Activated naive CD8-positive, alpha-beta T cell treated with anti-CD3 and anti-CD28 coated beads for 36 hours (primary cell): ENCODE results near the gene PAQR9. TPM values are rescaled to one million over a fixed set of nuclear protein-coding genes. Genes with fewer than 3 reads are reported as not detected.

Experiments used
- DNase-seq: peaks from one replicate; pipeline ENCODE4 v3.0.0; 2021
- H3K27ac Mint-ChIP-seq: one replicate; pipeline ENCODE4 v1.8.0; 2022; ENCODE audit warnings: mild to moderate bottlenecking, moderate library complexity, mixed read lengths
- H3K27me3 Mint-ChIP-seq: one replicate; pipeline ENCODE4 v1.8.0; 2022; ENCODE audit warnings: mild to moderate bottlenecking, mixed read lengths
- H3K36me3 Mint-ChIP-seq: one replicate; pipeline ENCODE4 v1.8.0; 2021; ENCODE audit warnings: mild to moderate bottlenecking, mixed read lengths
- H3K4me1 Mint-ChIP-seq: one replicate; pipeline ENCODE4 v1.8.0; 2021; ENCODE audit warnings: mixed read lengths
- H3K4me3 Mint-ChIP-seq: one replicate; pipeline ENCODE4 v1.8.0; 2022; ENCODE audit warnings: mild to moderate bottlenecking, moderate library complexity, mixed read lengths
- H3K9me3 Mint-ChIP-seq: one replicate; pipeline ENCODE4 v1.8.0; 2022; ENCODE audit warnings: mixed read lengths
- total RNA-seq, 2 experiments: library from RNA; stranded (reverse); gene quantifications; one replicate each; pipeline ENCODE4 v1.2.3, GENCODE V29; 2021

PAQR9 gene
- not detected for total RNA-seq

GRCh38 chr3:142963516-142964448 lies at the start of gene PAQR9:
Gene PAQR9, minus strand, starts transcription at chr3:142963674. Its CDS starts 338 bp downstream, at chr3:142963336.
- Mint-ChIP-seq H3K36me3 (no peaks in the 10 kb centered on the region), H3K4me1 (peaks cover 7% of the 10 kb centered on the region), H3K4me3 (peak within 1 kb of the TSS; percentile 76), H3K27me3 (peaks cover 72% of the 10 kb centered on the region), H3K9me3 (no peaks in the 10 kb centered on the region), H3K27ac (no peak within 1 kb of the TSS)
- DNase-seq: peak; percentile 33

- peak overlapping the region; percentile 62 for H3K27ac Mint-ChIP-seq
- DNase-seq: no peak
- H3K9me3 Mint-ChIP-seq: no peaks in the 10 kb centered on the region
- no peak overlapping the region for H3K4me3 Mint-ChIP-seq
- H3K4me1 Mint-ChIP-seq: peaks cover 54% of the 10 kb centered on the region
- H3K27me3 Mint-ChIP-seq: no peaks in the 10 kb centered on the region
- peaks cover 16% of the 10 kb centered on the region for H3K36me3 Mint-ChIP-seq
Measured at GRCh38 chr3:143011705-143012104, 48.2 kb upstream of the PAQR9 start.

- Mint-ChIP-seq H3K27ac (no peak overlapping the region), H3K4me3 (no peak overlapping the region)
Measured at GRCh38 chr3:143010024-143010423, 46.5 kb upstream of the PAQR9 start.

GRCh38 chr3:143004823-143005222 lies 41.3 kb upstream of the PAQR9 start:
- H3K36me3 Mint-ChIP-seq: peaks cover 17% of the 10 kb centered on the region
- H3K9me3 Mint-ChIP-seq: no peaks in the 10 kb centered on the region
- no peaks in the 10 kb centered on the region for H3K27me3 Mint-ChIP-seq
- no peak overlapping the region for H3K27ac Mint-ChIP-seq
- peaks cover 50% of the 10 kb centered on the region for H3K4me1 Mint-ChIP-seq
- DNase-seq: no peak
- peak overlapping the region; percentile 62 for H3K4me3 Mint-ChIP-seq

More at GRCh38 chr3:143010024-143010423, 46.5 kb upstream of the PAQR9 start:
- no peak for DNase-seq
- Mint-ChIP-seq H3K9me3 (no peaks in the 10 kb centered on the region), H3K4me1 (peaks cover 65% of the 10 kb centered on the region), H3K36me3 (peaks cover 15% of the 10 kb centered on the region), H3K27me3 (no peaks in the 10 kb centered on the region)

DNA sequence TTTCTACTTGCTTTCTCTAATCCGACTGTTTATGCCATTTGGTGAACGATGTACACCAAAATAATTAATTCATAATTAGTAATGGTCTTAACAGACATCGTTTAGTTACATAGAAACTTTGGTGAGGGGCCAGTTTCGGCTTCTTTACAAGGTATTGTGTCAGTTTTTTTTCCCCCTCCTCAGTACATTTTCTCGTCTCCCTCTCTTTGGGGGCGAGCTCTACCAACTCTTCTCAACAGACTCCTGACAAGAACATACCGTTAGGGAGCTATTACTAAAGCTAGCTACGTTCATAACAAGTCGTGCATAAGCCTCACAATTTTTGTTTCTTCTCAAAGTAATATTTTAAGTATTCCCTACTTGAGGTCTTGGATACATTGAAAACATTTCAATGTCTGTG lies 39.3 kb upstream of the PAQR9 start:
- Mint-ChIP-seq H3K27ac (peak overlapping the region; percentile 98), H3K4me1 (peaks cover 37% of the 10 kb centered on the region), H3K4me3 (peak overlapping the region; percentile 94), H3K36me3 (peaks cover 17% of the 10 kb centered on the region), H3K9me3 (no peaks in the 10 kb centered on the region), H3K27me3 (no peaks in the 10 kb centered on the region)
- no peak for DNase-seq

GRCh38 chr3:143002083-143002712 lies 38.7 kb upstream of the PAQR9 start:
- Mint-ChIP-seq H3K4me1 (peaks cover 33% of the 10 kb centered on the region), H3K9me3 (no peaks in the 10 kb centered on the region), H3K27me3 (no peaks in the 10 kb centered on the region), H3K27ac (peak overlapping the region; percentile 98), H3K36me3 (peaks cover 17% of the 10 kb centered on the region), H3K4me3 (peak overlapping the region; percentile 94)
- DNase-seq: peak; percentile 7

- Mint-ChIP-seq H3K36me3 (peaks cover 17% of the 10 kb centered on the region), H3K27me3 (peaks cover 3% of the 10 kb centered on the region), H3K27ac (peak within 1 kb of the TSS; percentile 98), H3K9me3 (no peaks in the 10 kb centered on the region), H3K4me1 (peaks cover 30% of the 10 kb centered on the region), H3K4me3 (peak within 1 kb of the TSS; percentile 94)
- DNase-seq: peak; percentile 92
Measured at GRCh38 chr3:143001369-143002082, 38.1 kb upstream of the PAQR9 start, which contains the start of gene U2SURP. Gene U2SURP, plus strand, starts transcription at chr3:143001570. Its CDS starts 59 bp downstream, at chr3:143001629.

DNA sequence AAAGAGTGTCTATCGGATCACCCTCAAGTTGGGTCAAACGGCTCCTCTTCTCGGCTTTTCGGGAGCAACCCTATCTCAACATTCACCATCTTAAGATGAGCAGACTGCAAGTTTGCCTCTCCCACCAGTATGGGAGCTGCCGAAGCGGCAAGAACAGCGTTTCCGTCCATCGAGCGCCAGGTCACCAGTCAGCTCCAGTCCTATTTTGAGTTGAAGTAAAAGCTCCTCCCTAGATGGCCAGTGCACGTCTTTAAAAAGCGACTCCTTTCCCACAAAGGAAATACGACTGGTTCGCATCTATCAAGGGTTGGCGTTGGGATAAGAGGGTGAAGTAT lies 37.5 kb upstream of the PAQR9 start:
- peak; percentile 69 for DNase-seq
- no peaks in the 10 kb centered on the region for H3K9me3 Mint-ChIP-seq
- H3K36me3 Mint-ChIP-seq: peaks cover 14% of the 10 kb centered on the region
- peaks cover 6% of the 10 kb centered on the region for H3K27me3 Mint-ChIP-seq
- peak overlapping the region; percentile 94 for H3K4me3 Mint-ChIP-seq
- H3K27ac Mint-ChIP-seq: peak overlapping the region; percentile 98
- H3K4me1 Mint-ChIP-seq: peaks cover 25% of the 10 kb centered on the region

- Mint-ChIP-seq H3K27ac (peak overlapping the region; percentile 98), H3K4me1 (peaks cover 23% of the 10 kb centered on the region), H3K27me3 (peaks cover 6% of the 10 kb centered on the region), H3K4me3 (peak overlapping the region; percentile 94), H3K36me3 (peaks cover 14% of the 10 kb centered on the region), H3K9me3 (no peaks in the 10 kb centered on the region)
- DNase-seq: no peak
Measured at GRCh38 chr3:143000528-143000927, 37.1 kb upstream of the PAQR9 start.

DNA sequence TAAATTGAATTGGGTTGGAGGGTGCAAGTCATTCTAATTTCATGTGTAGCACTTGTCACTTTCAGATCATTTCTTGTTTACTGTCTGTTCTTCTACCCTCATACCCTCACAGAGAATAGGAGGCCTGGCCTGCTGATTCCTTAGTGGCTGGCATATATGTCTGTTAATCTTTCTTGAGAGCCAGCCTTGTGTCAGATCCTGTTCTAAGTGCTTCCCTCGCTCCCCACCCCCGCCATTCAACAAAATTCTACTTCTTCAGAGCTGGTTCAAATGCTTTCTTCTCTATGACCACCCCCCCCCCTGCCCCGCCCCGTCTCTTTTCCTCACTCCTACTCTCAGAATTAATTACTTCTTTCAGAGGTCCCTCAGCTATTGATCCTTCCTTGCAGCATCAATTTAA lies 36.4 kb upstream of the PAQR9 start:
- peak overlapping the region; percentile 94 for H3K4me3 Mint-ChIP-seq
- no peaks in the 10 kb centered on the region for H3K9me3 Mint-ChIP-seq
- H3K4me1 Mint-ChIP-seq: peaks cover 18% of the 10 kb centered on the region
- no peak for DNase-seq
- H3K27me3 Mint-ChIP-seq: peaks cover 6% of the 10 kb centered on the region
- H3K27ac Mint-ChIP-seq: peak overlapping the region; percentile 42
- peaks cover 14% of the 10 kb centered on the region for H3K36me3 Mint-ChIP-seq

DNA sequence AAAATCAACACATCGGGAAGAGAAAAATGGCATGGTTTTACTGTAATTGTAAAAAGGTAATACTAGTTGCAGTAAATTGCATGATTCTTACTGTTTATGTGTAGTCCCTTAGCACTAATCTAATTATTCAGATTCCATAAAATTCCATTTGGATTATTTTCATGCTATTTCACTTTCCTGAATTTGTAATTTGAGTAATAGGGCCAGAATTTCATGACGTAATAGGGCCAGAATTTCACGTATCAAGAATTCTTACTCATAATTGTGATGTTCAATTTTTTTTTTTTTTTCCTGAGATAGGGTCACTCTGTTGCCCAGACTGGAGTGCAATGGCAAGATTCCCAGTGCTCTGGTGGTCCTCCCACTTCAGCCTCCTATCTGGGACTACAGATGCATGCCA lies 35.0 kb upstream of the PAQR9 start:
- no peaks in the 10 kb centered on the region for H3K9me3 Mint-ChIP-seq
- peaks cover 12% of the 10 kb centered on the region for H3K36me3 Mint-ChIP-seq
- DNase-seq: no peak
- H3K4me1 Mint-ChIP-seq: peaks cover 18% of the 10 kb centered on the region
- H3K4me3 Mint-ChIP-seq: no peak overlapping the region
- no peak overlapping the region for H3K27ac Mint-ChIP-seq
- H3K27me3 Mint-ChIP-seq: peaks cover 15% of the 10 kb centered on the region

DNA sequence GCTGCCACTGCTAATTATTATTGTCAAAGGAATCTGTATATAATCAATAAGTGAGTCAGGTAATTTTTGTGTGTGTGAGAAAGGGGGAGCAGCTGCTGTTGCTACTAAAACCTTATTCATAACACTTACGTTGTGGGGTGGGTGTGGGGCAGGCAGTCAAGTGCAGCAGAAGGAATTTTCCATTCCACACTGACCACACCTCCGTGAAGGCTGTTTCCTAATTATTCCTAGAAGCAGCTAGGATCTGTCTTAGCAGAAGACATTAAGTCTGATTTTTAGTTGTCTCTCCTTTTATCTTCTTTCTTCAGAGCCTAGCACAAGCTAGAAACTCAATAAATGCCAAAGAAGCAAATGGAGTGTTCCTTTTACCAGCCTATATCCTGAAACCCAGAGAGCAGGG lies 33.9 kb upstream of the PAQR9 start:
- H3K9me3 Mint-ChIP-seq: no peaks in the 10 kb centered on the region
- no peak overlapping the region for H3K4me3 Mint-ChIP-seq
- peaks cover 19% of the 10 kb centered on the region for H3K27me3 Mint-ChIP-seq

DNA sequence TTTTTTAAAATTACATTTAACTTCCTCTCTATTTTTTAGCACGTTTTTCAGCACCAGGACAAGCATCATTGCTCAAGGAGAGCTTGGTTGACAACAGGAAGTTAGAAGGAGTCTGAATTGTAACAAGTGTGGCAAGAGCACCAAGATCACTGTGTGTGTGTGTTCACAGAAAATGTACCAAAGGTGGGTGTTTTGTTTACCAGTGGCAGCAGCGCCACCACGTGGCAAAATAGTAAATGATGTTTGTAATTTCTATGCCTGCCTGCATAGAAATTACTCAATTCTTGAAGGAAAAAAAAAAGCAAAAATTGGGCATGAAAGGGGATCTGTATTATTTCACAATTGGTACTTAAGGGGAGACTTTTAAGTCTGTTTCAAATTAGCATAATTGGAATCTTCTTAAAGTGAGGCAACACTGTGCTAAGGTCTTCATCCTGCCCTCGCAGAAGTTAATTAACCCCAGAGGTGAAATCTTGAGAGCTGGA lies 30.5 kb upstream of the PAQR9 start:
- H3K27ac Mint-ChIP-seq: no peak overlapping the region
- H3K4me1 Mint-ChIP-seq: peaks cover 5% of the 10 kb centered on the region
- no peak overlapping the region for H3K4me3 Mint-ChIP-seq
- no peaks in the 10 kb centered on the region for H3K36me3 Mint-ChIP-seq
- peak; percentile 47 for DNase-seq
- peaks cover 24% of the 10 kb centered on the region for H3K27me3 Mint-ChIP-seq
- no peaks in the 10 kb centered on the region for H3K9me3 Mint-ChIP-seq

More for the DNA sequence above, 33.9 kb upstream of the PAQR9 start:
- Mint-ChIP-seq H3K27ac (no peak overlapping the region), H3K36me3 (peaks cover 5% of the 10 kb centered on the region), H3K4me1 (peaks cover 16% of the 10 kb centered on the region)
- DNase-seq: no peak

GRCh38 chr3:142992323-142992722 lies 28.8 kb upstream of the PAQR9 start:
- H3K27ac Mint-ChIP-seq: no peak overlapping the region
- H3K9me3 Mint-ChIP-seq: no peaks in the 10 kb centered on the region
- peaks cover 28% of the 10 kb centered on the region for H3K27me3 Mint-ChIP-seq
- H3K4me3 Mint-ChIP-seq: no peak overlapping the region
- H3K4me1 Mint-ChIP-seq: peaks cover 5% of the 10 kb centered on the region
- no peak for DNase-seq
- no peaks in the 10 kb centered on the region for H3K36me3 Mint-ChIP-seq

- H3K9me3 Mint-ChIP-seq: no peaks in the 10 kb centered on the region
- DNase-seq: no peak
- no peak overlapping the region for H3K4me3 Mint-ChIP-seq
- no peak overlapping the region for H3K27ac Mint-ChIP-seq
- H3K36me3 Mint-ChIP-seq: no peaks in the 10 kb centered on the region
- peaks cover 22% of the 10 kb centered on the region for H3K27me3 Mint-ChIP-seq
- peaks cover 5% of the 10 kb centered on the region for H3K4me1 Mint-ChIP-seq
Measured at GRCh38 chr3:142990721-142991120, 27.2 kb upstream of the PAQR9 start.
